Fibroblast of lung (primary cell): Measurements from ENCODE around the gene CALN1. TPM values are rescaled to one million over a fixed set of nuclear protein-coding genes. Genes with fewer than 3 reads are reported as not detected.
"Not testable (repeated sequence)": the region's sequence is repeated elsewhere in the genome, so short reads cannot be mapped to it uniquely, and the experiment has no call there.

Experiments used
- DNase-seq, 2 donors: peaks; one replicate each; pipeline versions ENCODE4 v3.0.0 to v3.0.0-alpha.2; 2010; ENCODE audit warnings: low read depth in 2 of 2
- H2AFZ ChIP-seq: 2 replicates; pipeline ENCODE4 v1.5.1; 2012; ENCODE audit warnings: low read length, control low read depth, inconsistent platforms
- H3K27ac ChIP-seq: 2 replicates; pipeline ENCODE4 v1.5.1; 2011; ENCODE audit warnings: low read length, control low read depth; ENCODE audit not compliant: insufficient read depth
- H3K27me3 ChIP-seq: 2 replicates; pipeline ENCODE4 v1.5.1; 2011; ENCODE audit warnings: mild to moderate bottlenecking, low read length; ENCODE audit not compliant: control insufficient read depth, insufficient read depth
- H3K36me3 ChIP-seq: 2 replicates; pipeline ENCODE4 v1.5.1; 2011; ENCODE audit warnings: low read length; ENCODE audit not compliant: control insufficient read depth, insufficient read depth
- H3K4me1 ChIP-seq: 2 replicates; pipeline ENCODE4 v1.5.1; 2011; ENCODE audit warnings: low read length; ENCODE audit not compliant: control insufficient read depth, insufficient read depth; ENCODE audit errors: extremely low read depth
- H3K4me2 ChIP-seq: 2 replicates; pipeline ENCODE4 v1.5.1; 2011; ENCODE audit warnings: low read length, control low read depth; ENCODE audit not compliant: insufficient read depth; ENCODE audit errors: extremely low read depth
- H3K4me3 ChIP-seq, 4 experiments: fragments of 200-600 bp in 1 of 4; sonication (generic) in 1 of 4; replicated peaks in 1 of 4; 2 replicates each; pipeline ENCODE4 v1.5.1; 2011 to 2016; ENCODE audit warnings: low read length in 4 of 4, low read depth in 3 of 4, mild to moderate bottlenecking in 3 of 4, control low read depth in 2 of 4, inconsistent platforms in 1 of 4, mixed read lengths in 1 of 4; ENCODE audit not compliant: insufficient read depth in 1 of 4; ENCODE audit errors: control extremely low read depth in 1 of 4
- H3K79me2 ChIP-seq: 2 replicates; pipeline ENCODE4 v1.5.1; 2012; ENCODE audit warnings: mild to moderate bottlenecking, low read length, inconsistent platforms; ENCODE audit not compliant: control insufficient read depth, insufficient read depth
- H3K9ac ChIP-seq: 2 replicates; pipeline ENCODE4 v1.5.1; 2011; ENCODE audit warnings: mild to moderate bottlenecking, low read length, control low read depth; ENCODE audit not compliant: insufficient read depth
- H3K9me3 ChIP-seq: 2 replicates; pipeline ENCODE4 v1.5.1; 2012; ENCODE audit warnings: low read depth, low read length; ENCODE audit not compliant: control insufficient read depth, insufficient read depth
- H4K20me1 ChIP-seq: 2 replicates; pipeline ENCODE4 v1.5.1; 2011; ENCODE audit warnings: low read length; ENCODE audit not compliant: control insufficient read depth, insufficient read depth; ENCODE audit errors: extremely low read depth
- CTCF ChIP-seq, 2 donors: IDR thresholded peaks in 1 of 2; conservative IDR thresholded peaks in 1 of 2; 1 replicate in 1 of 2; 2 replicates in 1 of 2; pipeline ENCODE4 v1.5.1; 2011 to 2012; ENCODE audit warnings: low read length in 2 of 2, control low read depth in 1 of 2, inconsistent platforms in 1 of 2, low read depth in 1 of 2, mild to moderate bottlenecking in 1 of 2
- EZH2 ChIP-seq: IDR thresholded peaks from 2 replicates; pipeline ENCODE4 v1.5.1; 2012; ENCODE audit warnings: low read length, control low read depth, mild to moderate bottlenecking; ENCODE audit errors: missing control alignments
- polyA plus RNA-seq, 2 donors: library from polyadenylated mRNA; depleted of rRNA in 1 of 2; stranded (reverse) in 1 of 2; unstranded in 1 of 2; fragments of >200 nt; gene quantifications; 2 replicates each; pipeline ENCODE4 v1.2.1, GENCODE V29; 2011 to 2012; ENCODE audit warnings: missing spikeins in 1 of 2
- total RNA-seq: library from RNA; depleted of rRNA; stranded (reverse); fragments of >200 nt; gene quantifications from 2 replicates; pipeline ENCODE4 v1.2.1, GENCODE V29; 2014

The CALN1 gene
- total and polyA plus RNA-seq, 2 donors (not counting 1 experiment from before 2014, with no cell fraction given): not detected

- Histone ChIP-seq H3K36me3 (no peaks in the 10 kb centered on the region), H3K4me2 (no peak overlapping the region), H3K4me1 (no peaks in the 10 kb centered on the region), H3K9me3 (no peaks in the 10 kb centered on the region), H3K27ac (no peak overlapping the region), H3K4me3 (no peak overlapping the region), H3K27me3 (no peaks in the 10 kb centered on the region), H3K79me2 (no peaks in the 10 kb centered on the region), H3K9ac (no peak overlapping the region), H2AFZ (no peak overlapping the region), H4K20me1 (no peaks in the 10 kb centered on the region)
- no peak for TF ChIP-seq CTCF (conservative IDR thresholded peaks at IDR 0.05 in 1 of 2, IDR thresholded peaks at IDR 0.05 in 1 of 2; ENCODE audit: low read depth in 1 of 2, low read length in 2 of 2)
- no peak for TF ChIP-seq EZH2
- DNase-seq: no peak
Measured at GRCh38 chr7:71933426-71933825, 478.7 kb downstream of the CALN1 start.

- no peaks in the 10 kb centered on the region for H3K79me2 ChIP-seq
- H3K27ac ChIP-seq: no peak overlapping the region
- no peak for DNase-seq
- H2AFZ ChIP-seq: no peak overlapping the region
- H3K4me2 ChIP-seq: no peak overlapping the region
- no peaks in the 10 kb centered on the region for H3K9me3 ChIP-seq
- no peaks in the 10 kb centered on the region for H3K27me3 ChIP-seq
- no peak overlapping the region for H3K9ac ChIP-seq
- H3K4me1 ChIP-seq: no peaks in the 10 kb centered on the region
- TF ChIP-seq CTCF (conservative IDR thresholded peaks at IDR 0.05 in 1 of 2, IDR thresholded peaks at IDR 0.05 in 1 of 2; ENCODE audit: low read depth in 1 of 2, low read length in 2 of 2) (no peak), EZH2 (no peak)
- H4K20me1 ChIP-seq: no peaks in the 10 kb centered on the region
- no peaks in the 10 kb centered on the region for H3K36me3 ChIP-seq
- H3K4me3 ChIP-seq: no peak overlapping the region
Measured at GRCh38 chr7:71925663-71926062, 486.5 kb downstream of the CALN1 start.

- not testable (repeated sequence) for H3K79me2 ChIP-seq, H3K27me3 ChIP-seq, DNase-seq, H3K9ac ChIP-seq, H3K4me1 ChIP-seq, H3K36me3 ChIP-seq, H2AFZ ChIP-seq, H4K20me1 ChIP-seq, H3K4me2 ChIP-seq, H3K9me3 ChIP-seq, H3K4me3 ChIP-seq, H3K27ac ChIP-seq
Measured at GRCh38 chr7:71914204-71914603, 497.9 kb downstream of the CALN1 start.

- no peaks in the 10 kb centered on the region for H3K9me3 ChIP-seq
- no peak overlapping the region for H3K4me2 ChIP-seq
- H3K4me3 ChIP-seq: no peak overlapping the region
- no peak overlapping the region for H3K27ac ChIP-seq
- TF ChIP-seq EZH2: no peak
- no peak for TF ChIP-seq CTCF (conservative IDR thresholded peaks at IDR 0.05 in 1 of 2, IDR thresholded peaks at IDR 0.05 in 1 of 2; ENCODE audit: low read depth in 1 of 2, low read length in 2 of 2)
- no peak overlapping the region for H3K9ac ChIP-seq
- H3K27me3 ChIP-seq: no peaks in the 10 kb centered on the region
- H3K4me1 ChIP-seq: no peaks in the 10 kb centered on the region
- peak in 1 of 2 donors; percentile 18 for DNase-seq
- H3K36me3 ChIP-seq: no peaks in the 10 kb centered on the region
- no peaks in the 10 kb centered on the region for H4K20me1 ChIP-seq
- H2AFZ ChIP-seq: no peak overlapping the region
- H3K79me2 ChIP-seq: no peaks in the 10 kb centered on the region
Measured at GRCh38 chr7:71912476-71912875, 499.7 kb downstream of the CALN1 start.
